ENCODE results near the gene FBXL7. TPM values are rescaled to one million over a fixed set of nuclear protein-coding genes. Genes with fewer than 3 reads are reported as not detected.

Gene FBXL7
- not detected in 2 replicates for total RNA-seq (2014; rRNA removed; shearing (Covaris generic))

DNA sequence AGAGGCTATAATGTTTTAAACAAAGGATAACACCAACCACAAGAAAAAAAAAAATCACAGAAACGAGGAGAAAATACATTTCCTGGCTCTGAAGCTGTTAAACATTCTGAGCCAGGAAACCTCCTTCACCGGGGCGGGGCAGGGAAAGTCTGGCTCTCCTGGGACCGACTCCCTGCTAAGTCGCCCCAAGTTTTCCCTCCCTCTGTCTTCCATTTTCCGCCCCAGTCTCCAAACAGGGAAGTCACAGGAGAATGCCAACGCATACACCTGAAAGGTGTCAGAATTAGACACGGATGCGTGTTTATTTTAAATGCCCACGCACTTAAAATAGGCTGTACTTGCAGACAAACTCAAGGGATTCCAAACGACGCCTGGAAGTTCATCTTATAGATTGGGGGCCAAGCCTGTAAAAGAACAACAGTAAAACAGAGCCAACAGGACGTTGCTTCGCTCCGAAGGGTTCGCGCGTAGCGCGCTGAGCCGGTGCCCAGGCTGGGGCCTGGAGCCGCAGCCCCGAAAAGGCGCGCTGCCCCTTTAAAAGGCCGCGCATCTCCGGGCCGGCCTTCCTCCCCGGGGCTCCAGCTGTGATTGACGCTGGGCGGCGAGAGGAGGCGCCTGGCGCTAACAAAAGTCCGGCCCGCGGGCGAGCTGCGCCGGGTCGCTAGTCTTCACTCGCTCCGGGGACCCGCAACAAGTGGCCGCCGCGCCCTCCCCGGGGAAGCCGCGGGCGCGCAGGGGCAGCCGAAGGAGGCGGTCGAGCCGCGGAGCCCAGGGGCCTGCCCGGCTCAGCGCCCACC, at the start of gene FBXL7:
FBXL7 (plus strand) TSS at position 653 of the 797 bp plus-strand sequence.
- in situ Hi-C loops (cut with HindIII; ENCODE audit: low sequenced_read_pairs), result no loop called here
- DNase-seq (ENCODE audit: low spot score), result peak; percentile 20

DNA sequence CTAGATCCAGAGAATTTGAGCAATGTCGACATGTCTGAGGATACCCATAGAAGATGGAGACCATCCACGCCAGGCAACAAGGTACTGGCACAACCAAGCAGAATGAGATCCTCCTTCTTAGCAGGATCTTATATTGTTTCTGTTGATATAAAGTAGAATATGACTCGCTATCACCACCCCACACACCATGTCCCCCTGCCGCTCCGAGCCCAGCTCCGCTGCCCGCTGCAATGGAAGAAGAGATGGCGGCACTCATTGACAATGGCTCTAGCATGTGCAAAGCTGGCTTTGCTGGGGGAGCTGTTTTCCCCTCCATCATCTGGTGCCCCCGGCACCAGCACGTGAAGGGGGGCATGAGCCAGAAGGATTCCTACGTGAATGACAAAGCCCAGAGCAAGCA, 49.5 kb upstream of the FBXL7 start:
- no peak for DNase-seq (ENCODE audit: low spot score)
- in situ Hi-C loops (cut with HindIII; ENCODE audit: low sequenced_read_pairs), result no loop called here

DNA sequence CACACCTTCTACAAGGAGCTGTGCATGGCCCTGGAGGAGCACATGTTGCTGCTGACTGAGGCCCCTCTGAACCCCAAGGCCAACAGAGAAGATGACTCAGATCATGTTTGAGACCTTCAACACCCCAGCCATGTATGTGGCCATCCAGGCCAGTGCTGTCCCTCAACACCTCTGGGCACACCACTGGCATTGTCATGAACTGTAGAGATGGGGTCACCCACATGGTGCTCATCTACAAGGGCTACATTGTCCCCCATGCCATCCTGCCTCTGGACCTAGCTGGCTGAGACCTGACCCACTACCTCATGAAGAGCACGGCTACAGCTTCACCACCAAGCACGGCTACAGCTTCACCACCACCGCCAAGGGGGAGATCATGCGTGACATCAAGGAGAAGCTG, 49.0 kb upstream of the FBXL7 start:
- in situ Hi-C loops (cut with HindIII; ENCODE audit: low sequenced_read_pairs), result no loop called here

DNA sequence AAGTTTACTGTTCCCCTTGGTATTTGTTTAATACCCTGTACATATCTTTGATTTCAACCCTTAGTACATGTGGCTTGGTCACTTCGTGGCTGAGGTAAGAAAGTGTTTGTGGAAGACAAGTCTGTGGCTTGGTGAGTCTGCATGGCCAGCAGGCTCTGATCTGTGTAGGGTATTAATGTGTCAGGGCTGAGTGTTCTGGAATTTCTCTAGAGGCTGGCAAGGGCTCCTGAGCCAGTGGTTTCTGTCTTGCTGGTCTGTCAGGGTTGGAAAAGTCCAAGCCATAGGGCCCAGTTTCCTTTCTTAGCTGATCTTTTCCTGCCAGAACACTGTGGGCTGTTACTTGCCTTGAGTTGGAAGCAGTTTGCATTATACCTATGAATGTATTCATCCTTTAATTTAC, 48.0 kb upstream of the FBXL7 start:
- in situ Hi-C loops (cut with HindIII; ENCODE audit: low sequenced_read_pairs), result no loop called here
- DNase-seq (ENCODE audit: low spot score), result no peak

More for the DNA sequence above, 49.0 kb upstream of the FBXL7 start:
- DNase-seq (ENCODE audit: low spot score), result no peak

DNA sequence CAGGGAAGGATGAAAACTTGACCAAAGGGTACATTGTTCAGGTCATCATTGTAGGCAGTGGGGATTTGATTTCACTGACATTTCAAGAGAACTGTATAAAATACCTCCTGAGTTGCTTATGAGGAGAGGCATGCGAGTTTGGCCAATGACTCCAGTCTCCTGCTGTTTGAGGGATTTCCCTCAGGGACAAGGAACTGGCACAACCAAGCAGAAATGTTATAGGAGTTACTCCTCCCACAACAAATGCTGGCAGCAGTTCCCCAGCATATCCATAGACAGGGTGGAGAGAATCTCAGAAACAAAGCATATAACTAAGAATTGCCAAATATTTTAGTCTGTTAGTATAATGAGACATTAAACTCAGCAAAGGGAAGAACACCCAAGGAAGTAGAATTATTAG, 47.2 kb upstream of the FBXL7 start:
- in situ Hi-C loops (cut with HindIII; ENCODE audit: low sequenced_read_pairs), result no loop called here
- DNase-seq (ENCODE audit: low spot score), result no peak

DNA sequence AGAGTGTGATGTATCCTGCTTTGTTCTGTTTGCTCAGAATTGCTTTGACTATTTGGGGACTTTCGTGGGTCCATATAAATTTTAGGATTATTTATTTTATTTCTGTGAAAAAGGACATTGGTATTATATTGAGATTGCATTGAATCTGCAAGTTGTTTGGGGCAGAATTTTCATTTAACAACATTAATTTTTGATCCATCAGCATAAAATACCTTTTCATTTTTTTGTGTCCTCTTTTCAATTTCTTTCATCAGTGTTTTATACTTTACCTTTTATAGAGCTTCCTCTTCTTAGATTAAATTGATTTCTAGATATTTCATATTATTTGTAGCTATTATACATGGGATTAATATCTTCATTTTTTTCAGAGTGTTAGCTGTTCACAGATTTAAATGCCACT, 40.8 kb upstream of the FBXL7 start:
- DNase-seq (ENCODE audit: low spot score), result no peak
- in situ Hi-C loops (cut with HindIII; ENCODE audit: low sequenced_read_pairs), result no loop called here

DNA sequence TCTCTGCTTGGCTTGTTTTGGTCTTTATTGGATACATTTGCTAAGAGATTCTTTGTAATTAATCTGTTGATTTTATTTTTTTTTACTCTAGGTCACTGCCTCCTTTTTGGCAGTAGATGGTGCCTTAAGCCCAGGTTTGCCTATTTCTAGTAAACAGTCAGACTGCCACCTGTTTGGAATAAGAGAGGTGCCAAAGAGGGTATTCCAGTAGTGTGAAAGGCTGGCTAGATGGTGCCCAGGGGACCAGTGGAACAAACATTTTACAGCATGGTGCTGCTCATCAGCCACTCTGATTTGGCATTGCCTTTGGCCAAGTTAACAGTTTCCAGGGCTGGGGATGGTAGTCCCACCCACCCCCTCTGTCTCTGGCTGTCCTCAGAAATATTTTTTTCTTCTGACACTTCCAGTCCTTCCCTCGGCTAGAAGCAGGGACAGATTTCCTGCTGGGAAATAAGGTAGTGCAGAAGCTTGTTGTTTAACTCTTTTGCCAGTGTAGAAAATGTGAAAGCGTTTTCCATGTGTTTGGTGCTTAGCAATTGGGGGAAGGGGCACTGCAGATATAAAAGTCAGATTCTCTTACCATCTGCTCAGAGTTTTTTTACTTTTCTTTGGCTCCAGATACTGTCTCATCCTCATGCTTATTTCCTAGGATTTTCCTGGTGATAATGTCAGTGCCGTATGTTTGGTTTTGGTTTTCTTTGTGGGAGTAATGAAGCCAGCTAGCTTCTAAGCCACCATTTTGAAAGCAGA, 36.6 kb upstream of the FBXL7 start:
- in situ Hi-C loops (cut with HindIII; ENCODE audit: low sequenced_read_pairs), result no loop called here

DNA sequence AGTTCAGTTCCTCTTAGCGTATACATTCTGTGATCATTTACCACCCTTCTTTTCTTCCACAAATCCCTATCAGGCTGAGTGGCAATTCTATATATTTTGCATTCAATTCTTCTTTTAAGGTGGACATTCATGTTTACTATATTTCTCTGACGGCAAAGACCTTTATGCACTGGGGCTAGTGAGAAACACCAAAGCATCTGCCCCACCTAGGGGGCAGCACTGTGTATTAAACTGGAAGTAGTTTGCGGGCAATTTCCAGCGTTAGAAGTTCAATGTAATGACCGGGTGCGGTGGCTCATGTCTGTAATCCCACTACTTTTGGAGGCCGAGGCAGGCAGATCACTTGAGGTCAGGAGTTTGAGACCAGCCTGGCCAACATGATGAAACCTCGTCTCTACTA, 27.9 kb upstream of the FBXL7 start:
- no peak for DNase-seq (ENCODE audit: low spot score)
- in situ Hi-C loops (cut with HindIII; ENCODE audit: low sequenced_read_pairs), result no loop called here

More for the DNA sequence above, 36.6 kb upstream of the FBXL7 start:
- DNase-seq (ENCODE audit: low spot score), result peak; percentile 10

DNA sequence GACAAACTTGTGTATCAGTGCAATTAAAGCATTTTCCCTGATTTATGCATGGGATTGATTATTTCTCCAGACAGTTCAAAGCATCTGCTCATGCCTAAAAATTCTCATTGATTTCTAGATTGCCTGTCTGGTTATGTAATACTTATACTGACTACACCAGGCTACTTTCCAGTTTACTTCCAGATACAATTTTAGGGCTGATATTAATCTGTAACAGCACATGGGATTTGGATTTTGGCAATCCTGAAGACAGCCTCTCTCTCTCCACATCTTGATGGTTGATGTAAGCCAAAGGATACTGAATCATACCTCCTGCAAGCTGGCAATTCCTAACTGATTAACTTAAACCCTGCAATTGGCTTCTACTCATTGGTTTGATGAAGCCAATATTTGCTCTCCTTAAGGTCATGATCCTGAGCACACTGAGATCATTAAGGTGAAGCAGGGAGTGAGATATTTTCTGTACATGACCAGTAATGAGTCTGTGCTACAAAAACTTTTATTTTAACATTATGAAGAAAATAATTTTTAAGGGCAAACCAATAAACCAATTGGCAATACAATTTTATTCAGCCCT, 25.7 kb upstream of the FBXL7 start:
- DNase-seq (ENCODE audit: low spot score), result no peak
- in situ Hi-C loops (cut with HindIII; ENCODE audit: low sequenced_read_pairs), result no loop called here

DNA sequence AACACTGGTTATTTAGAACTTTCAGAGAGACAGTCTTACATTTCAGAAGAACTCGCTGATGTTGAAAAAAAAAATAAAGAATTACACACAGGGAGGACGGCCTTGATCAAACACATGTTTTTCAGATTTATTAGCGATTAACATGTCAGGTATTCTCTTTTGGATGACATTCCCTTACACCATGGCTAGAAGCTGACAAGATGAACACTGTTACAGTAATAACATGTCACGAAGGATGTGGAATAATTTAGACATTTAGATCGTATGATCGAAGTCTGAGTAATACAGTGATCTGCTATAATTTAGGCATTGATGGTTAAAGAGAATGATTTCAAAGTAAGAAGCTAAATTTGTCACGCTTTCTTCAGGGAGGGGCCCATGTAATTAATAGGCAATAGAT, 24.6 kb upstream of the FBXL7 start:
- in situ Hi-C loops (cut with HindIII; ENCODE audit: low sequenced_read_pairs), result no loop called here
- DNase-seq (ENCODE audit: low spot score), result no peak

DNA sequence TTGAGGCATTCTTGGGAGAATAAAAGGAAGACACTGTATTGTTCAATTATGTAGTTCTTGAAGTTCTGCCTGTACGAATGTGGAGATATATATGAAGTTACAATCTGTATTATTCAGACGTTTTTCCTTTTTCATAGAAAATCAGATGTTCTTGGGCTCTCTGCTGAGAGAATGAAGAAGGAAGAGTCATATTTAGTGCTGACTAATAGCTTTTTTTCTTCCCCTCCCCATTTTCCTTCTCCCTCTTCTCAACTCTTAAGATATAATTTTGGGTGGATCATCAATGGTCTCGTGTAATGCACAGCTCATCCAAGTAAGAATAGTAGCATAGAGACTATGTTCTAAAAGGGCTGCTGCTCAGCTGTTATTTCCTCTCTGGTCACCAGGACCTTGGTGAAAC, 23.0 kb upstream of the FBXL7 start:
- in situ Hi-C loops (cut with HindIII; ENCODE audit: low sequenced_read_pairs), result no loop called here

DNA sequence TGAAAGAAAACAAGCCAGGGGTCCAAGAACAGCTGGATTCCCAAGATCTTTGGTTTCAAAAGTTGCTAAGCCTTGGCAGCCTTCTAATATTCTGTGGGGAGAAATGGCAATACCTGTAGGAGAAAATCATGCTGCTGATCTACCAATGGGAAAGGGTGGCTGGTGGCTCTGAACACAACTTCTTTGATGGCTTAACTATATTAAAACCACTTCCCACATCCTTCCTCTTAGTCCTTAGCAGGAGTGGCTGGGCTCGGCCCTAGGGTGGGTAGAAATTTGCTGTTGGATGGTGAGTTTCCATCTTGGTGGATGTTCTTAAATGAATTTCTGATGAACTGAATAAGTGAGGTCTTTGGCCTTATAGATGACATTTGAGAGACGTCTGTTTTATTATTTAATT, 19.5 kb upstream of the FBXL7 start:
- in situ Hi-C loops (cut with HindIII; ENCODE audit: low sequenced_read_pairs), result no loop called here
- no peak for DNase-seq (ENCODE audit: low spot score)

More for the DNA sequence above, 23.0 kb upstream of the FBXL7 start:
- DNase-seq (ENCODE audit: low spot score), result no peak

DNA sequence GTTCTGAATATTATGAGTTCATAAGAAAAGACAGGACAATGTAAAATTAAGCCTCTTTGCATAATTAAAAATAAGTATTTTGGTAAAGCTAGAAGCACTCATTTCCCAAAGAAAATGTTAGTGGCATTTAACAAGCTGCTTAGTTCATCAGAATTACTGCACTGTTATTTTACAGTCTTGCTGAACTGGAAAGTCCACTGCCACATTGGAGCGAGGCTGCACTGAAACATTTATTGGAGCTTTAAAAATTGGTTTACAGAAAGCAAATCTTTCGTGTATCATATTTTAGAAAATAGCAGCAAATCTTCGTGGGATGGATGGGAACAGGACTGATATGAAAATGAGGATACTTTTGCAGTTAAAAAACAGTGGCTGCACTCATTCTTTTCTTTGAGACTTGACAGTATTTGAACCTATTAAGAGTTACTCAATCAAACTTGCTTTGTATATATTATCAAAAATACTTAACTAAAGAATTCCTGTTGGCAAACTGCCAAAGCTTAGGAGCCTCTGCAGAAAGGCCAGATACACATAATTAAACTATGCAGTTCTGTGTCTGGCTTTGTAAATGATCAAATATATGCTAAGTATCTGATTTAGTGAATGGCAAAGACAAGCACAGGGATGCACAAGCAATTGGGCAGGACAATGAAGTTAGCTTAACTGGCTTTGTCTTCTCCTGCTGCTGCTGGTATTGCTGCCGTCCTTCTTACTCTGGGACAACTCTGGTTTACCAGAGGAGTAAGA, 16.5 kb upstream of the FBXL7 start:
- DNase-seq (ENCODE audit: low spot score), result no peak
- in situ Hi-C loops (cut with HindIII; ENCODE audit: low sequenced_read_pairs), result no loop called here

DNA sequence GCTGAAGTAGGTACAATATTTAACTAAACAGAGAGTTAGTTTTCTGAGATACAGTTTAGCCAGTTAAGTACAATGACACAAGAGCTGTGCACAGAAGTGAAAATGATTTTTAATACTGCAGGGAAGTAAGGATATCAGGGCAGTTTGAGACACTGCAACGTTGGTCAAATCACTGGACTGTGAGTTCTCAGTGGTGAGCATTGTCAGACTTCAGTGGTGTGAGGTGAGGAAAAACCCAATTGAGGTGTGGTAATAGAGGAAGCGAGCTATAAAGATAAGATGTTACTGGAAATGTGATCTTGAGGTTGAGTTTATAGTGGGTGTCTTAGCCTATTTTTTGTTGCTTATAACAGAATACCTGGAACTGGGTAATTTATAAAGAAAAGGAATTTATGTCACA, 12.8 kb upstream of the FBXL7 start:
- DNase-seq (ENCODE audit: low spot score), result no peak

DNA sequence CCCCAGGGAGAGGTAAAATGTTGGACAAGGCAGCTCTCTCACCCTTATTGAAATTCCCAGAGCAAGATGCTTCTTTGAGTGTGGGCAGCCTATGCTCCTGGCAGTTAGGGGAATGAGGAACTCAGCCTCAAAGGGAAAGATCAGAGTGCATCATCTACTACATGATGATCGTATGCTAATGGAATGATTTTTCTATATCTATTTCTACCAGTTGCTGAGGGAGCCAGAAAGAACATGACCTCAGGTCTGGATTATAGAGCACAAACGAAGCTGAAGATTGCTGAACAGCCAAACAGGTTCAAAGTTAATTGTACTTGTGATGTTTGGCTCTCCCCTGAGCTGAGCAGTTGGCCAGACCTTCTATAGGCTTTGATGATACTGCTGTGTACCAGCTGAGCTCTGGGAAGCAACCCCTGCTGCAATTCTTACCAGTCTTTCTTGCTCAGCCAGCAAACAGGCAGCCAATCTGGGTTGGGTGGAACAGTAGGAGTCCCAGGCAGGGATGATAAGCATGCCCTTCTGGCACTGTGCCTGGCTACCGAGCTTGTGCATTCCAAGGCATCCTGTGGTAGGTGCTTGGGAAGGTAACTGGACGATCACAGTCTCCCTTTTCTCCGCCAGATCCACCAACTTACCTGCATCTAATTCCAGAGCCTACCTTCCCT, 10.3 kb upstream of the FBXL7 start:
- DNase-seq (ENCODE audit: low spot score), result peak; percentile 19
- in situ Hi-C loops (cut with HindIII; ENCODE audit: low sequenced_read_pairs), result no loop called here

More for the DNA sequence above, 12.8 kb upstream of the FBXL7 start:
- in situ Hi-C loops (cut with HindIII; ENCODE audit: low sequenced_read_pairs), result no loop called here

DNA sequence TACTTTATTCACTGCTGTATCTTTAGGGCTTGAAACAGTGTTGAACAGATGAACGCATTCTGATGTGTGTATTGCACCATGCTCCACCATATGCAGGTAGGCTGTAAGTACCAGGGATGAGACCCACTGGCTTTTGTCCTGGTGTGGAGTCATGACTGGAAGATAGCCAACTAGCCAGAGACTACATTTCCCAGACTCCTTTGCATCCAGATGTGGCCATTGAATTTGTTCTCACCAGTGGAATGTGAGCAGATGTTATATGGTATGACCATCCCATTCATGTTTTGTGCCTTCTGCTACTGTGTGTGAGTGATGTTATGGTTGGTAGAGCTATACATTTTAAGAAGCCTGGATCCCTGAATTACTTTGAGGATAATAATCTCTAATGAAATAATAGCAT, 7.4 kb upstream of the FBXL7 start:
- DNase-seq (ENCODE audit: low spot score), result no peak
- in situ Hi-C loops (cut with HindIII; ENCODE audit: low sequenced_read_pairs), result no loop called here

DNA sequence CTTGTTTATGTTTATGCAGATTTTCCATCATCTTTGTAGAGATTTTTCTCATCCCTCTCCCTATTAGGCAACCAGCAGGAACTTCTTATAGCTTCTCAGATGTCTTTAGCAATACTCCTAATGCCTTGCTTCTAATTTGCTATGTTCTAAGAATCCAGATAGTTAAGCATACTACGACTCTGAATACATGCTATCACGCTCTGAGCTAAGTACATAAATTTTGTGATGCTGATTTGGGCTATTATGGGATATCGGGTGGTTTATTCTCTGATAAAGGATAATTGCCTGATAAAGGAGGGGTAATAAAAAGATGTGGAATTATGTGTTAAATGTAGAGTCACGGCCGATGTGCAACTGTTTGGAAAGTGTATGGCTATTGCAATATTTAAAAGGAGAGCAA, 6.5 kb upstream of the FBXL7 start:
- in situ Hi-C loops (cut with HindIII; ENCODE audit: low sequenced_read_pairs), result no loop called here
- no peak for DNase-seq (ENCODE audit: low spot score)

DNA sequence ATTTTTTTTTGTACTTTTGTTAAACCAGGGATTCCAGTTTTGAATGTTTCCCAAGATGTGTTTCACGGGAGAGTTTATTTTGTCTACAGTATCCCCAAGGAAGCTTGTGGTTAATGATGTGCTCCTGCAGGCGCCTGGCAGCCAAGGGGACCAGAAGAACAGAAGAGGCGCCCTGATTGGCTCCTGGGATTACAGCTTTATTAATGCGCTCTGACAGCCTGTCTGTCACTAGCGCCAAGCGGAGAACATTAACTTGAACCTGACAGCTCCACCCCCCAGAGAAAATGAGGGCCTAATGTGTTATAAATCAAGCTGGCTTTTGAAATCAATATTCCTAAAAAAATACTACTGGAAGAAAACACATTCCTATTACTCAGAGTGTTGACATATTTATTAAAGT, 5.0 kb upstream of the FBXL7 start:
- in situ Hi-C loops (cut with HindIII; ENCODE audit: low sequenced_read_pairs), result no loop called here
- no peak for DNase-seq (ENCODE audit: low spot score)

DNA sequence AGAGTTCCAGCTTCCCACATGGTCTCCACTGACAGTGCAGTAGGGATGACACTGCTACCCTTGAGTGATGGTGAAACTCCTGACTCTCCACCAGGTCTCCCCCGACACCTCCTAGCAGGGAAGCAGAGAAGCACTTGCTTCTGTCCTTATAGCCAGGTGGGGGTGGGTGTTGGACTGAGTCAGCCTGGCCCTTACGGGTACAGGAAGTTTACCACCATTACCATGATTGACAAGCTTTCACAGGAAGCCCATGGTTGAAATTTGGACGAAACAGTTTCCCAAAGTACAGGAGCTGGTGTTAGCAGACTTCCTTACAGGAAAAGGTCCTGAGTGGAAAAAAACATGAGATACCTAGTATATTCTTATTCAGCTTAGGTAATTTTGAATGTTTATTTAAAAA, 3.1 kb upstream of the FBXL7 start:
- no peak for DNase-seq (ENCODE audit: low spot score)
- in situ Hi-C loops (cut with HindIII; ENCODE audit: low sequenced_read_pairs), result no loop called here
